Pons (tissue), 1 donor: ENCODE results near the gene SPRY1.

Experiments used
- DNase-seq: peaks from one replicate; pipeline ENCODE4 v3.0.0-alpha.2; 2016; ENCODE audit warnings: low spot score

Gene SPRY1

GRCh38 chr4:123411514-123411913, 14.9 kb downstream of the SPRY1 start:
- no peak for DNase-seq

GRCh38 chr4:123412091-123412505, 15.5 kb downstream of the SPRY1 start:
- DNase-seq = no peak

GRCh38 chr4:123412700-123413512, 16.3 kb downstream of the SPRY1 start:
- no peak for DNase-seq

DNA sequence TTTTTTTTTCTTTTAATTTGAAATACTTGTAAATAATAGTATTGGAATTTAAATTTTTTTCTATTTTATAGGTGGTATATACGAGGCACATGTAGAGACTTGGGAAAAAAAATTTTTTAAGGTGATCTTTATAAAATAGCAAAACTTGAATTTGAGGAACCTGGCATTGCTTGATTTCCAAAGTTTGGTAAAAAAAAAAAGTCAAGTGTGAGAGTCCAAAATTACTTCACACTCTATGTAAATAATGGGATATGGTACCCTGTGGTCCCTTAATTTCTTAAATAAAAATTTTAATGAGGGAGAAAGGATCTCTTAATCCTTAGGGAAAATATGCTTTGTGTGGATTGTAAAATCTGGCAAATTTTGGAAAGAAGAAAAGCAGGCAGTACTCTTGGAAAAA, 19.0 kb downstream of the SPRY1 start:
- DNase-seq = no peak

- no peak for DNase-seq
Observed at GRCh38 chr4:123415977-123416376, 19.4 kb downstream of the SPRY1 start.

GRCh38 chr4:123417813-123418212, 21.2 kb downstream of the SPRY1 start:
- DNase-seq = no peak

DNA sequence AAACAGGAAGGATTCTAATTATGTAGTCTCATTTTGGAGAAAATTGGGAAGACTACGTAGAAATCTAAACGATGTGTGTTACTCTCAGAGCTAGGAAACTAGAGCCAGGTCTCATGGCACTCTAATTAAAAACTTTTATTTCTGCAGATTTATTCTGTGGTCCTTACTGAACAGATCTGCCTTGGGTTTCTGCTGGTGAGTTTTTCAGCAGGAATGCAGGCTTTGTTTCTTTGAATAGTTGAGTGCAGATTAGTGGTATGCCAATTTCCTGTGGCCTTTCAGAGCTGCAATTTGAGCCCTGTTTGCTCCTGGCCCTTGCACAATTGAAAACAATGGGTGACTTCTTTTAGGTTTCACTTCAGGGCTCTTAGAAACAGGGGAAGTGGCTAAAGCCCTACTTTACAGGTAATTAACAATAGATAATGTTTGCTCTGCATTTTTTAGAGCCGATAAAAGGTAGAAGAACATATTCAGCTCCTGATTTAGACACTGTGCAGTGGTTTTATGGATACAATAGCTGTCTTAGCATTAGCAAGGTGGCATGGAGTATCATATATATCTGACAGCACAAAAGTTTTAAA, 21.8 kb downstream of the SPRY1 start:
- DNase-seq = no peak

DNA sequence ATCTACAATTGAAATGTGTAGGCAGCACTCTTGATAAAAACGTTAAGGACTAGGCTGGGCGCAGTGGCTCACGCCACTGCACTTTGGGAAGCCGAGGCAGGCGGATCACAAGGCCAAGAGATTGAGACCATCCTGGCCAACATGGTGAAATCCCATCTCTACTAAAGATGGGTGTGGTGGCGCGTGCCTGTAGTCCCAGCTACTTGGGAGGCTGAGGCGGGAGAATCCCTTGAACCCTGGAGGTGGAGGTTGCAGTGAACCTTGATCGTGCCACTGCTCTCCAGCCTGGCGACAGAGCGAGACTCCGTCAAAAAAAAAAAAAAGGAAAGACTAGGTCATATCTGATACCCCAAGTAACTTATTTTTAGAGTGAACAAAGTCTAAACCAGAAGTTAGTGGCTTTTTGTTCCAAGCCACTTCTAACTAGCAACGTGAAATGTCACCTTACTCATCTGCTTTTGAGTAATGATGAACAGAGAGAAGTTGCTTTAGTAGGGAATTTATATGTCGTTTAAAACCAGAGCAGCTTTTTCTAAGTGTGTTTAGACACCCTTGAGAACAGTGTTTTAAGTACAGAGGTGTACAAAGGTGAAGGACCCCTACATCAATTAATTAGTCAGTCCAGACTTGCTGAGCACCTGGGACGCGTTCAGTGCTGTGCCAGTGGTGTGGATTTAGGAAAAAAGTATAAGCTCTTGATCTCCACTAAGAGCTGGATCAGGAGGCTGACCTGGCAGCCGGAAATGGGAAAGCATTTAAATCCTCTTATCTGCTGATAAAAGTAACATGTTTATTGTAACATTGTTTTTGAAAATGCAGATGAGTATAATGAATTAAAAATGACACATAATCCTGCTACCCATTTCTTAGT, 23.5 kb downstream of the SPRY1 start:
- no peak for DNase-seq

DNA sequence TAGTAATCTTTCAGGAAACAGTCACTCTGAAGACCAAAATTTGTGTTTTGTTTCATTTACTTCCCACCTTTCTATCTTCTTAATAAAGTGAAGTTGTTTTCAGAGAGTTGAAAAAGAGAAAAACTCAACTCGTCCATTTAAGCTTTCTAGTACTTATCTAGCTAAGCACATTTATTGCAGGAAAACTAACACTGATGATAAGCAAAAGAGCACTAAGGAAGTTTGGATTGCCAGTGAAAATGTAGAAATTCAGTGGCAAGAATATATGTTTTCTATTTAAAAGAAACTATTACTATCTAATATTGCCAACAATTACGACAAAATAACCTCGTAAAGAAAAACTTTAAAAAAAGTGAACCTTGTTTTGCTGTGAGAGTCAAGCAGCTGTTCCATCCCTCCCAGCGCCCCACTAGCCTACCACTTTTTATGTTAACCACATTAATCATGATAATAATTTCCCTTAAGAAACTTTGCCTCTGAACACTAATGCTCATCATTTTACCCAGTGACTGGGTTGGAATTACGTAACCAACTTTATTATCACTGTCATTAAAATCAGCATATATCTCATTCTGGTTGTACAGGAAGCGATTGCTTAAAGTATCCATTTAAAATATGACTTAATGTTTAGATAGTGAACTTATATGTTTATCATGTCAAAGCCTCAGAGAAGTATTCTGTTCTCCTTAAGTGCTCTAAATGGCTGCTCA, 24.8 kb downstream of the SPRY1 start:
- DNase-seq = no peak

GRCh38 chr4:123421937-123422781, 25.6 kb downstream of the SPRY1 start:
- no peak for DNase-seq

GRCh38 chr4:123423819-123424218, 27.2 kb downstream of the SPRY1 start:
- no peak for DNase-seq

GRCh38 chr4:123427951-123428350, 31.4 kb downstream of the SPRY1 start:
- DNase-seq = no peak

- no peak for DNase-seq
Observed at GRCh38 chr4:123430031-123430430, 33.4 kb downstream of the SPRY1 start.

DNA sequence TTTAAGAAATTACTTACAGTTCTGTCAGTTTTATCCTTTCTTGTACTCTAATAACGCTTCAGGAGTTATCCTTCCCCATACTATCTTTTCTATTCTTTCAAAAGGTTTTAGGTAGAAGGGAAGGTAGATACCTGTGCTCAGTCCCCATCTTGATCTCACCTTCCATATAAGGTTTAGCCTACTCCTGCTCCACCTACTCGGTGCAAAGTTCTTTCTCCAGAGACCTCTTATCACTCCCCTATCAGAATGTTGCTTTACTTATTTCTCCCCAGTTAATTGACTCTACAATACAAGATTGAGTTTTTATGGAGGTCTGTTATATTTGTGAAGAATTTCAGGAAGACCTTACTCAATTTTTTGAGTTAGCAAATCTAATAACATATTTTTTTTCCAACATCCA, 33.9 kb downstream of the SPRY1 start:
- no peak for DNase-seq

- no peak for DNase-seq
Observed at GRCh38 chr4:123433573-123433972, 37.0 kb downstream of the SPRY1 start.

DNA sequence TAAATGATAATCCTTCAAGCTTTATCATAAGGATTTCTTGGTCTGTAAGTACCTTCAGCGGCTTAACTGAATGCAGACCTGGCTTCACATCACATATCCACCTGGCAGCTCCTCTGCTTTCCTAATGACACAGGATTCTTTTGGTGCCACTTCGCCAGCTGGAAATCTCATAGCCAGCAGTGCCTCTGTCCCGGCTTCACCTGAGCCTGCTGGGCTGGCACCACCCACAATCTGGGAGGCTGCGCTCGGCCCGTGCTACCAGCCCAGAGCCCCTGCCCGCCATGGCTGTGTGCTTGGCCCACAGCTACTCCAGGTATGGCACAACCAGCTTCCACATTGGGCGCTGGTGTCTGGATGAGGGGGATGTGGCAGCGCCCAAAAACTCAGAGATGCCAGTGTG, 37.4 kb downstream of the SPRY1 start:
- DNase-seq = no peak

GRCh38 chr4:123435246-123436113, 38.9 kb downstream of the SPRY1 start:
- DNase-seq = no peak

DNA sequence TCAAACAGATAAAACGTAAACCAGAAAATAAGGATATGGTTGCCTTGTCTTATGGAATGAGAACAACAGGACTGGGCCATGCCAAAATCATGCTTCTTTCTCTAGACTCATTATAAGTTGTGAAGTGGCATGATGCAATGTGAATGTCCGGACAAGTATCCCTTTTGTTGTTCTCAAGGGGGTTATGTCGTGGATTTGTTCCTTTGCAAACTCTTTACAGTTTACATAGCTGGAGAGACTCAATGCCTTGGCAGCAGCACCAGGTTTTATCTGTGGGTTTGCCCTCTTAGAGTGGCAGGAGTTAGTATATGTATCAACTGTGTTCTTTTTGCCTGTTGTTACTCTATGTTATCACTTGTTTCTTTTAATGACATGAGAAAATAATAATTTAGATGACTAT, 41.4 kb downstream of the SPRY1 start:
- no peak for DNase-seq

- DNase-seq = peak; percentile 56
Observed at GRCh38 chr4:123443401-123444289, 47.0 kb downstream of the SPRY1 start.
